Common myeloid progenitor, CD34-positive (primary cell): ENCODE data around the gene TRAF5.
"Not testable (repeated sequence)": the region's sequence is repeated elsewhere in the genome, so short reads cannot be mapped to it uniquely, and the experiment has no call there.

Experiments used
- CTCF ChIA-PET: fragments of 350-600 bp; sonication (Branson Sonifier 250); formaldehyde crosslinking; loops from one replicate; lab custom pipeline; 2021; ENCODE audit warnings: antibody characterized with exemption; lab: Charles Lee
- POLR2A ChIA-PET: fragments of 350-600 bp; sonication (Branson Sonifier 250); formaldehyde crosslinking; loops from one replicate; lab custom pipeline; 2021; ENCODE audit warnings: antibody characterized with exemption; lab: Charles Lee
- DNase-seq, 3 donors: peaks; one replicate each; pipeline versions ENCODE4 v3.0.0 to v3.0.0-alpha.2; 2013
- H3K27ac ChIP-seq, 2 experiments: 1 replicate in 1 of 2; 2 replicates in 1 of 2; pipeline ENCODE4 v1.7.0; 2013; ENCODE audit warnings: inconsistent platforms in 2 of 2, low read length in 2 of 2, mild to moderate bottlenecking in 2 of 2, low read depth in 1 of 2, moderate library complexity in 1 of 2; ENCODE audit not compliant: severe bottlenecking in 2 of 2, insufficient read depth in 1 of 2, poor library complexity in 1 of 2
- H3K27me3 ChIP-seq, 5 experiments: replicated peaks in 2 of 5; 1 replicate in 3 of 5; 2 replicates in 2 of 5; pipeline versions ENCODE4 v1.6.1 to v1.7.0; 2013; ENCODE audit warnings: low read length in 4 of 5, mild to moderate bottlenecking in 2 of 5, moderate library complexity in 2 of 5, inconsistent platforms in 1 of 5; ENCODE audit not compliant: insufficient read depth in 5 of 5, control insufficient read depth in 4 of 5
- H3K36me3 ChIP-seq, 4 experiments: 1 replicate in 2 of 4; 2 replicates in 2 of 4; pipeline versions ENCODE4 v1.6.1 to v1.7.0; 2013; ENCODE audit warnings: low read length in 3 of 4, control low read depth in 1 of 4, mild to moderate bottlenecking in 1 of 4; ENCODE audit not compliant: control insufficient read depth in 4 of 4, insufficient read depth in 4 of 4
- H3K4me1 ChIP-seq, 4 experiments: 1 replicate in 3 of 4; 2 replicates in 1 of 4; pipeline versions ENCODE4 v1.6.1 to v1.7.1; 2013; ENCODE audit warnings: low read length in 3 of 4, mild to moderate bottlenecking in 3 of 4, control low read depth in 1 of 4, inconsistent platforms in 1 of 4, moderate library complexity in 1 of 4; ENCODE audit not compliant: control insufficient read depth in 4 of 4, insufficient read depth in 4 of 4; ENCODE audit errors: control extremely low read depth in 1 of 4
- H3K4me3 ChIP-seq, 7 experiments: 1 replicate in 4 of 7; 2 replicates in 3 of 7; pipeline versions ENCODE4 v1.5.1 to v1.7.0; 2013; ENCODE audit warnings: mild to moderate bottlenecking in 7 of 7, low read length in 6 of 7, moderate library complexity in 6 of 7, inconsistent platforms in 2 of 7, low read depth in 2 of 7, control low read depth in 1 of 7; ENCODE audit not compliant: insufficient read depth in 4 of 7, control insufficient read depth in 1 of 7; ENCODE audit errors: extremely low read depth in 1 of 7
- H3K9me3 ChIP-seq, 5 experiments: 1 replicate in 4 of 5; 2 replicates in 1 of 5; pipeline versions ENCODE4 v1.6.1 to v1.7.1; 2013; ENCODE audit warnings: low read length in 4 of 5, mild to moderate bottlenecking in 2 of 5, inconsistent platforms in 1 of 5, low read depth in 1 of 5, moderate library complexity in 1 of 5; ENCODE audit not compliant: control insufficient read depth in 4 of 5, insufficient read depth in 2 of 5; ENCODE audit errors: control extremely low read depth in 1 of 5
- WGBS: methylation state at CpG from one replicate; pipeline ENCODE4 v1.1.5; 2013; ENCODE audit not compliant: insufficient coverage; 5-methylcytosine and 5-hydroxymethylcytosine counted together

Gene TRAF5

DNA sequence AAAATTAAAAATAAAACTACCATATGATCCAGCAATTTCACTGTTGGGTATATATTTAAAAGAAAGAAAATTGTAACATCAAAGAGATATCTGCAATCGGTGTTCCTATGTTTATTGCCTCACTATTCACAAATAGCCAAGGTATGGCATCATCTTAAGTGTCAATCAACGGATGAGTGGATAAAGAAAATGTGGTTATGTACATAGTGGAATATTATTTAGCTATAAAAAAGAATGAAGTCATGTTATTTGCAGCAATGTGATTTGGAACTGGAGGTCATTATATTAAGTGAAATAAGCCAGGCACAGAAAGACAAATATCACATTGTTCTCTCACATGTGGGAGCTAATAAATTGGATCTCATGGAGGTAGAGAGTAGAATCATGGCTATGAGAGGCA, 89.1 kb downstream of the TRAF5 start:
- H3K27ac ChIP-seq: no peak overlapping the region
- H3K27me3 ChIP-seq: no peaks in the 10 kb centered on the region
- no peaks in the 10 kb centered on the region for H3K36me3 ChIP-seq
- peaks cover 0 to 7% (median 4%) of the 10 kb centered on the region in 4 experiments for H3K4me1 ChIP-seq
- H3K9me3 ChIP-seq: peaks cover 0 to 3% (median 0%) of the 10 kb centered on the region in 5 experiments
- DNase-seq: peak in 1 of 3 donors; percentile 2
- WGBS: no CpG with 5 or more reads among the region's 2 CpGs
- H3K4me3 ChIP-seq: peak overlapping the region in 3 of 7 experiments; percentile 20 to 40 (median 26)
- ChIA-PET CTCF (interaction anchor here (1.0 to 3.1 kb wide), 9 partner anchors 40 to 228 kb away, joined by 3 to 12 read pairs (median 4); partner anchors contain the start of gene RD3), POLR2A (no interaction called here)

- 50% methylated on average over 36 of the region's 43 CpGs for WGBS
- peak overlapping the region in 3 of 7 experiments; percentile 20 to 40 (median 26) for H3K4me3 ChIP-seq
- H3K4me1 ChIP-seq, H3K36me3 ChIP-seq, H3K27me3 ChIP-seq, H3K27ac ChIP-seq, H3K9me3 ChIP-seq, POLR2A ChIA-PET: not testable (repeated sequence)
- CTCF ChIA-PET: interaction anchor here (1.0 to 3.1 kb wide), 10 partner anchors 41 to 227 kb away, joined by 3 to 12 read pairs (median 4); partner anchors contain the start of gene RD3
- peak; percentile 38 to 57 (median 39) for DNase-seq
Measured at GRCh38 chr1:211416246-211416627, 89.6 kb downstream of the TRAF5 start.

- H3K4me1 ChIP-seq, H3K36me3 ChIP-seq, H3K27ac ChIP-seq, H3K9me3 ChIP-seq, POLR2A ChIA-PET, H3K27me3 ChIP-seq: not testable (repeated sequence)
- CTCF ChIA-PET: interaction anchor here (1.1 to 3.1 kb wide), 8 partner anchors 41 to 226 kb away, joined by 3 to 12 read pairs (median 4); partner anchors contain the start of gene RD3
- WGBS: 39% methylated on average over 44 of the region's 46 CpGs
- peak; percentile 31 to 76 (median 62) for DNase-seq
- peak overlapping the region in 6 of 7 experiments; percentile 4 to 48 (median 32) for H3K4me3 ChIP-seq
Measured at GRCh38 chr1:211416628-211417323, 90.1 kb downstream of the TRAF5 start.

- H3K9me3 ChIP-seq: no peaks in the 10 kb centered on the region
- WGBS: 87% methylated on average over 2 of the region's 2 CpGs
- no peaks in the 10 kb centered on the region for H3K27me3 ChIP-seq
- ChIA-PET POLR2A (no interaction called here), CTCF (no interaction called here)
- no peaks in the 10 kb centered on the region for H3K36me3 ChIP-seq
- H3K27ac ChIP-seq: no peak overlapping the region
- peak in 2 of 3 donors; percentile 35 to 45 for DNase-seq
- H3K4me3 ChIP-seq: no peak overlapping the region
- H3K4me1 ChIP-seq: peaks cover 0 to 7% (median 4%) of the 10 kb centered on the region in 4 experiments
Measured at GRCh38 chr1:211420389-211420788, 93.8 kb downstream of the TRAF5 start.

GRCh38 chr1:211420845-211421454, 94.3 kb downstream of the TRAF5 start:
- Histone ChIP-seq H3K27ac (no peak overlapping the region), H3K4me1 (peaks cover 0 to 7% (median 4%) of the 10 kb centered on the region in 4 experiments), H3K9me3 (no peaks in the 10 kb centered on the region), H3K4me3 (no peak overlapping the region), H3K36me3 (no peaks in the 10 kb centered on the region), H3K27me3 (no peaks in the 10 kb centered on the region)
- ChIA-PET POLR2A (no interaction called here), CTCF (interaction anchor here (0.6 to 1.5 kb wide), 2 partner anchors 52 to 93 kb away, joined by 3 to 4 read pairs; no protein-coding TSS in a partner anchor)
- no peak for DNase-seq
- WGBS: 100% methylated on average over 2 of the region's 2 CpGs

- DNase-seq: no peak
Measured at GRCh38 chr1:211424018-211424417, 97.4 kb downstream of the TRAF5 start.

More at GRCh38 chr1:211424018-211424417, 97.4 kb downstream of the TRAF5 start:
- no peaks in the 10 kb centered on the region for H3K36me3 ChIP-seq
- CTCF ChIA-PET: interaction anchor here (0.9 to 1.1 kb wide), 2 partner anchors 11 to 85 kb away, joined by 3 to 5 read pairs; no protein-coding TSS in a partner anchor
- no CpG with 5 or more reads among the region's 1 CpG for WGBS
- no peak overlapping the region for H3K4me3 ChIP-seq
- no peaks in the 10 kb centered on the region for H3K27me3 ChIP-seq
- no peaks in the 10 kb centered on the region for H3K9me3 ChIP-seq
- H3K4me1 ChIP-seq: peaks cover 0 to 3% (median 0%) of the 10 kb centered on the region in 4 experiments
- no peak overlapping the region for H3K27ac ChIP-seq
- POLR2A ChIA-PET: interaction anchor here (0.6 kb wide), 1 partner anchor 43 kb away, joined by 4 read pairs; no protein-coding TSS in a partner anchor
